ENCODE measurements around the gene OR10G7. TPM values are rescaled to one million over a fixed set of nuclear protein-coding genes. Genes with fewer than 3 reads are reported as not detected.
"Not testable (repeated sequence)": the region's sequence is repeated elsewhere in the genome, so short reads cannot be mapped to it uniquely, and the experiment has no call there.

Gene OR10G7
- polyA plus RNA-seq, 10 donors, result not detected

- DNase-seq, result no peak
Observed at GRCh38 chr11:124043420-124043819, 2.3 kb upstream of the OR10G7 start.

GRCh38 chr11:124039557-124039956 is 1.6 kb downstream of the OR10G7 start:
- no peak for DNase-seq

- peak in 2 of 3 donors; percentile 0 to 18 for DNase-seq
Observed at GRCh38 chr11:124036666-124037065, 4.5 kb downstream of the OR10G7 start.

- no peak for DNase-seq
Observed at GRCh38 chr11:124026498-124026897, 14.6 kb downstream of the OR10G7 start, which contains the start of gene OR10G8. TSS of gene OR10G8 (plus strand) at chr11:124026798. CDS start at chr11:124029623, 2,825 bp downstream.

GRCh38 chr11:124015837-124016236 is 25.3 kb downstream of the OR10G7 start:
- DNase-seq, result not testable (repeated sequence)

- no peak for DNase-seq
Observed at GRCh38 chr11:124012697-124013096, 28.4 kb downstream of the OR10G7 start, which contains the start of gene OR10G4. TSS of gene OR10G4 (plus strand) at chr11:124012997. CDS start at chr11:124015575, 2,578 bp downstream.

- no peak for DNase-seq
Observed at GRCh38 chr11:123995119-123995518, 46.0 kb downstream of the OR10G7 start, which contains the start of gene OR10G6. TSS of gene OR10G6 (minus strand) at chr11:123995161. CDS start at chr11:123995161, 0 bp downstream.

Other genes starting within 250 kb of the OR10G7 start
- gene OR6M1, start 235.0 kb downstream of the OR10G7 start, polyA plus RNA-seq (ENCODE audit: insufficient read length in 10 of 10), result not detected
- not detected for gene TMEM225, start 155.7 kb downstream of the OR10G7 start, polyA plus RNA-seq (ENCODE audit: insufficient read length in 10 of 10)
- under 1 TPM in 6 of 10 donors, not detected in 4; 0.05 to 0.21 (median 0.11) TPM for gene OR8D4, start 139.2 kb downstream of the OR10G7 start, polyA plus RNA-seq (ENCODE audit: insufficient read length in 10 of 10)
- gene OR4D5, start 101.7 kb downstream of the OR10G7 start, polyA plus RNA-seq (ENCODE audit: insufficient read length in 10 of 10), result not detected
- gene OR6T1, start 97.5 kb downstream of the OR10G7 start, polyA plus RNA-seq (ENCODE audit: insufficient read length in 10 of 10), result not detected
- not detected for gene OR10S1, start 63.5 kb downstream of the OR10G7 start, polyA plus RNA-seq (ENCODE audit: insufficient read length in 10 of 10)
- not detected for gene OR10G6, start 46.2 kb downstream of the OR10G7 start, polyA plus RNA-seq (ENCODE audit: insufficient read length in 10 of 10)
- under 1 TPM in 1 of 10 donors, not detected in 9; 0.06 TPM for gene OR10G4, start 28.3 kb downstream of the OR10G7 start, polyA plus RNA-seq (ENCODE audit: insufficient read length in 10 of 10)
- not detected for gene OR10G9, start 18.3 kb downstream of the OR10G7 start, polyA plus RNA-seq (ENCODE audit: insufficient read length in 10 of 10)
- gene OR10G8, start 14.5 kb downstream of the OR10G7 start, polyA plus RNA-seq (ENCODE audit: insufficient read length in 10 of 10), result not detected
- 100 to 1,000 TPM in 7 of 10 donors, 10 to 100 TPM in 3; 73.6 to 136 (median 107) TPM for gene VWA5A, start 74.1 kb upstream of the OR10G7 start, polyA plus RNA-seq (ENCODE audit: insufficient read length in 10 of 10)
- not detected for gene OR10D3, start 142.0 kb upstream of the OR10G7 start, polyA plus RNA-seq (ENCODE audit: insufficient read length in 10 of 10)
- under 1 TPM in 1 of 10 donors, not detected in 9; 0.06 TPM for gene OR8G1, start 199.8 kb upstream of the OR10G7 start, polyA plus RNA-seq (ENCODE audit: insufficient read length in 10 of 10)
- under 1 TPM in 5 of 10 donors, not detected in 5; 0.20 to 0.32 (median 0.26) TPM for gene OR8G5, start 215.1 kb upstream of the OR10G7 start, polyA plus RNA-seq (ENCODE audit: insufficient read length in 10 of 10)